GM18861 (cell line): ENCODE data around the gene CC2D2A.
"Not testable (repeated sequence)": the region's sequence is repeated elsewhere in the genome, so short reads cannot be mapped to it uniquely, and the experiment has no call there.

ENCODE experiments used
- ATAC-seq: cut with Tn5 transposase; IDR thresholded peaks from one replicate; pipeline ENCODE4 v1.9.1; 2021; ENCODE audit not compliant: unreplicated experiment

The CC2D2A gene

GRCh38 chr4:15614891-15615290 is 145.2 kb downstream of the CC2D2A start:
- ATAC-seq = not testable (repeated sequence)

DNA sequence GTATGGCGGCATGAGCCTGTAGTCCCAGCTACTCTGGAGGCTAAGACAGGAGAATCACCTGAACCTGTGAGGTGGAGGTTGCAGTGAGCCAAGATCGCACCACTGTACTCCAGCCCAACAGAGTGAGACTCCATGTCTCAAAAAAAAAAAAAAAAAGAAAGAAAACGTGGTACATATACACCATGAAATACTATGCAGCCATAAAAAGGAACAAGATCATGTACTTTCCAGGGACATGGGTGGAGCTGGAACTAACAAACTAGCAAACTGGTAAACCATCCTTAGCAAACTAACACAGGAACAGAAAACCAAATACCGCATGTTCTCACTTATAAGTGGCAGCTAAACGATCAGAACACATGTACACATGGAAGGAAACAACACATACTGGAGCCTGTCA is 147.7 kb downstream of the CC2D2A start:
- not testable (repeated sequence) for ATAC-seq

DNA sequence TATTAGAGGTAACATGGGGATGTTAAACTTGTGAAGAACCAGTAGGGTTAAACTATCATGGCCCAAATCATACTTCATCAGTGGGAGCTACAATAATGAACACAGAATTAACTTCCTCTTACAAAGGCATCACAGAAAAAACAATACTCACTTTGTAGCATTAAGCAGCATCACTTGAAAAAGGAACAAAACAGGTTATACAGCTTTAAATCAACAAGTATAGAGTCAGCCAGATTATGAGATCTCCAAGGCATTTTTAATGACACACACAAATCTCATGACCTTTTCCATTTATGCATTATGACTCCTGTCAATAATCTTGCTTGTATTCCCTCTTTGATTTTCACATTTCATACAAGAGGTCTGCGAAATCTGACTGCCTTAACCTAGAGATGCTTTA is 167.1 kb downstream of the CC2D2A start:
- ATAC-seq = no peak

DNA sequence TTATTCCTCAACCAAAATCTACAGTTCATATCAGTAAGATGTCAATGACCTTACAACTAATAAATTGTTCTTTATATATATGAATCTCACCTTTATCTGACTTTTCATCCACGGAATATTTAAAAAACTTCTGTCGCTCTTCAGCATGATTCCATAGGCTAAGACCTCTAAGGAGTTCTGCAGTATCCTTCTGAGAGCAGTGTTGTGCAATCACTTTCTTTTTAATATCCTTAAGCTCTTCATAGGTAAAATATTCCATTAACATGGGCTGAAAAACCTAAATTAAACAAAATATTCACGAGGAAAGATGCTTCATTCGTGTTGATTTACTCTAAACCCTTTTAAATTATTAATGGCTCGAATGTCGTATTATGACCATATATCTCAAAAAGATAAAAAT is 168.7 kb downstream of the CC2D2A start:
- ATAC-seq = no peak

DNA sequence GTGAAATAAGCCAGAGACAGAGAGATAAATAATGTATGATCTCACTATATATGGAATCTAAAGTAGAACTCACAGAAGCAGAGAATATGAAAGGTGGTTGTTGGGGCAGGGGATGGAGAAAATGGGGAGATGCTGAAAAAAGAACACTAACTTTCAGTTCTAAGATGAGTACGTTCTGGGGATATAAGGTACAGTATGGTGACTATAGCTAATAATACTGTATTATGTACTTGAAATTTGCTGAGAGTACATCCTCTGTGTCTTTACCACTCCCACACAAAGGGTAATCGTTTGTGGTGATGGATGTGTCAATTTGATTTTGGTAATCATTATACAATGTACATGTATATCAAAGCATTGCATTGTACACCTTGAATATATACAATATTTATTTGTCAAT is 178.9 kb downstream of the CC2D2A start:
- ATAC-seq = peak; percentile 33

GRCh38 chr4:15649914-15650545 is 180.3 kb downstream of the CC2D2A start:
- peak; percentile 54 for ATAC-seq
